ENCODE measurements around the gene TOP3A. TPM values are rescaled to one million over a fixed set of nuclear protein-coding genes. Genes with fewer than 3 reads are reported as not detected.

Gene TOP3A
- total RNA-seq, 1 donor = 45.8 TPM

- DNase-seq (ENCODE audit: low read depth) = no peak
- TF ChIP-seq, protein P1, sequence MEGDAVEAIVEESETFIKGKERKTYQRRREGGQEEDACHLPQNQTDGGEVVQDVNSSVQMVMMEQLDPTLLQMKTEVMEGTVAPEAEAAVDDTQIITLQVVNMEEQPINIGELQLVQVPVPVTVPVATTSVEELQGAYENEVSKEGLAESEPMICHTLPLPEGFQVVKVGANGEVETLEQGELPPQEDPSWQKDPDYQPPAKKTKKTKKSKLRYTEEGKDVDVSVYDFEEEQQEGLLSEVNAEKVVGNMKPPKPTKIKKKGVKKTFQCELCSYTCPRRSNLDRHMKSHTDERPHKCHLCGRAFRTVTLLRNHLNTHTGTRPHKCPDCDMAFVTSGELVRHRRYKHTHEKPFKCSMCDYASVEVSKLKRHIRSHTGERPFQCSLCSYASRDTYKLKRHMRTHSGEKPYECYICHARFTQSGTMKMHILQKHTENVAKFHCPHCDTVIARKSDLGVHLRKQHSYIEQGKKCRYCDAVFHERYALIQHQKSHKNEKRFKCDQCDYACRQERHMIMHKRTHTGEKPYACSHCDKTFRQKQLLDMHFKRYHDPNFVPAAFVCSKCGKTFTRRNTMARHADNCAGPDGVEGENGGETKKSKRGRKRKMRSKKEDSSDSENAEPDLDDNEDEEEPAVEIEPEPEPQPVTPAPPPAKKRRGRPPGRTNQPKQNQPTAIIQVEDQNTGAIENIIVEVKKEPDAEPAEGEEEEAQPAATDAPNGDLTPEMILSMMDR (IDR thresholded peaks at IDR 0.05; ENCODE audit: insufficient read depth, low read depth, low read length) = no peak
- no peak overlapping the region for H3K4me3 ChIP-seq (ENCODE audit: low read depth, low read length)
These were observed 85.0 kb downstream of the TOP3A start for GRCh38 chr17:18229771-18230170.

GRCh38 chr17:18229254-18229653 lies 85.5 kb downstream of the TOP3A start:
- no peak for DNase-seq (ENCODE audit: low read depth)
- no peak overlapping the region for H3K4me3 ChIP-seq (ENCODE audit: low read depth, low read length)
- TF ChIP-seq, protein P1 (IDR thresholded peaks at IDR 0.05; ENCODE audit: insufficient read depth, low read depth, low read length) = no peak

GRCh38 chr17:18228176-18228682 lies 86.6 kb downstream of the TOP3A start:
- DNase-seq (ENCODE audit: low read depth) = no peak
- TF ChIP-seq, protein P1 (IDR thresholded peaks at IDR 0.05; ENCODE audit: insufficient read depth, low read depth, low read length) = no peak
- H3K4me3 ChIP-seq (ENCODE audit: low read depth, low read length) = no peak overlapping the region

- no peak for DNase-seq (ENCODE audit: low read depth)
- no peak overlapping the region for H3K4me3 ChIP-seq (ENCODE audit: low read depth, low read length)
- TF ChIP-seq, protein P1 (IDR thresholded peaks at IDR 0.05; ENCODE audit: insufficient read depth, low read depth, low read length) = no peak
These were observed 87.2 kb downstream of the TOP3A start for GRCh38 chr17:18227635-18228034.

GRCh38 chr17:18226284-18226945 lies 88.4 kb downstream of the TOP3A start:
- DNase-seq (ENCODE audit: low read depth) = no peak
- TF ChIP-seq, protein P1 (IDR thresholded peaks at IDR 0.05; ENCODE audit: insufficient read depth, low read depth, low read length) = no peak
- peak overlapping the region; percentile 94 for H3K4me3 ChIP-seq (ENCODE audit: low read depth, low read length)

GRCh38 chr17:18225642-18226283 lies 89.0 kb downstream of the TOP3A start:
- peak; percentile 22 for DNase-seq (ENCODE audit: low read depth)
- H3K4me3 ChIP-seq (ENCODE audit: low read depth, low read length) = peak overlapping the region; percentile 94
- TF ChIP-seq, protein P1 (IDR thresholded peaks at IDR 0.05; ENCODE audit: insufficient read depth, low read depth, low read length) = no peak
